ENCODE data around the gene COL13A1. TPM values are rescaled to one million over a fixed set of nuclear protein-coding genes. Genes with fewer than 3 reads are reported as not detected.
A peak's percentile ranks its signal among the peaks of the same experiment; 100 is the strongest.

Gene COL13A1
- total RNA-seq, 6 experiments from 2014 or later: 33.5 to 46.6 (median 38.1) TPM

GRCh38 chr10:69787681-69788080, 14.0 kb upstream of the COL13A1 start:
- no peaks in the 10 kb centered on the region for H3K9me3 Mint-ChIP-seq
- TF ChIP-seq CTCF (IDR thresholded peaks at IDR 0.05): no peak
- peaks cover 24% of the 10 kb centered on the region for H3K27me3 Mint-ChIP-seq (ENCODE audit: insufficient read depth)
- no peak overlapping the region for H3K4me3 Mint-ChIP-seq
- no peaks in the 10 kb centered on the region for H3K36me3 Mint-ChIP-seq (ENCODE audit: low read depth)
- no peaks in the 10 kb centered on the region for H3K4me1 Mint-ChIP-seq (ENCODE audit: low read depth)
- no peak overlapping the region for H3K27ac Mint-ChIP-seq
- no peak for DNase-seq

DNA sequence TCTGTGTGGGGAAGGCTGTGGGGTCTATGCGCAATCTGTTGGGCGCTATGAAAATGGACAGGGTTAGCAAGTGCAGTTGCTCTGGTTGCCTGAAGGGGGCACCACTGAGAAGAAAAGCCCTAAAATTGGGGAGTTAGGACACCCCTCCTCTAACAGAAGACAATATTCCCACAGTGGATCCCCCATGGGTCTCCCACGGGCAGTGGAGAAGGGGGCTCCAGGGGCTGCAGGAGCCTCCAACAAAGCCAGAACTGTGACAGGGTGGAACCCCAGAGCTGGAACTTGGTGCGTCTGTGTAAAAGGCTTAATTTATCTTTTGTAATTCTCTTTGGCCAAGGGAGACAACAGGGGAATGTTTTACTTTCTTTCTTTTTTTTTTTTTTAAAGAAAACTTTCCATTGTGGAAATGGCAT, 12.5 kb upstream of the COL13A1 start:
- Mint-ChIP-seq H3K27ac (no peak overlapping the region), H3K9me3 (no peaks in the 10 kb centered on the region; the same call in 1 of the 2 replicates), H3K4me1 (ENCODE audit: low read depth) (no peaks in the 10 kb centered on the region), H3K27me3 (ENCODE audit: insufficient read depth) (peaks cover 27% of the 10 kb centered on the region), H3K36me3 (ENCODE audit: low read depth) (no peaks in the 10 kb centered on the region; the same call in 1 of the 2 replicates), H3K4me3 (no peak overlapping the region)
- DNase-seq: no peak
- TF ChIP-seq CTCF (IDR thresholded peaks at IDR 0.05): peak; percentile 93

- H3K27ac Mint-ChIP-seq: no peak overlapping the region
- H3K36me3 Mint-ChIP-seq (ENCODE audit: low read depth): peaks cover 6% of the 10 kb centered on the region; the same call in 1 of the 2 replicates
- DNase-seq: no peak
- H3K4me3 Mint-ChIP-seq: no peak overlapping the region
- peaks cover 21% of the 10 kb centered on the region for H3K27me3 Mint-ChIP-seq (ENCODE audit: insufficient read depth)
- H3K9me3 Mint-ChIP-seq: peaks cover 24% of the 10 kb centered on the region
- no peak for TF ChIP-seq CTCF (IDR thresholded peaks at IDR 0.05)
- no peaks in the 10 kb centered on the region for H3K4me1 Mint-ChIP-seq (ENCODE audit: low read depth)
Observed at GRCh38 chr10:69791812-69792211, 9.9 kb upstream of the COL13A1 start.

GRCh38 chr10:69792341-69792740, 9.4 kb upstream of the COL13A1 start:
- H3K4me3 Mint-ChIP-seq: no peak overlapping the region
- H3K27ac Mint-ChIP-seq: no peak overlapping the region
- peaks cover 22% of the 10 kb centered on the region for H3K27me3 Mint-ChIP-seq (ENCODE audit: insufficient read depth)

GRCh38 chr10:69794673-69795072, 7.0 kb upstream of the COL13A1 start:
- Mint-ChIP-seq H3K27ac (no peak overlapping the region), H3K9me3 (peaks cover 24% of the 10 kb centered on the region), H3K4me1 (ENCODE audit: low read depth) (peaks cover 15% of the 10 kb centered on the region; the same call in 1 of the 2 replicates), H3K27me3 (ENCODE audit: insufficient read depth) (peaks cover 32% of the 10 kb centered on the region), H3K4me3 (no peak overlapping the region), H3K36me3 (ENCODE audit: low read depth) (peaks cover 6% of the 10 kb centered on the region; the same call in 1 of the 2 replicates)
- no peak for TF ChIP-seq CTCF (IDR thresholded peaks at IDR 0.05)
- DNase-seq: no peak

More at GRCh38 chr10:69792341-69792740, 9.4 kb upstream of the COL13A1 start:
- peaks cover 24% of the 10 kb centered on the region for H3K9me3 Mint-ChIP-seq
- TF ChIP-seq CTCF (IDR thresholded peaks at IDR 0.05): no peak
- H3K4me1 Mint-ChIP-seq (ENCODE audit: low read depth): 0 out of 2 replicates have a peak, but pooled peaks cover under 1% of the 10 kb centered on the region
- no peak for DNase-seq
- peaks cover 6% of the 10 kb centered on the region; the same call in 1 of the 2 replicates for H3K36me3 Mint-ChIP-seq (ENCODE audit: low read depth)
